Immature natural killer cell (primary cell): ENCODE results near the gene ATP6AP2. TPM values are rescaled to one million over a fixed set of nuclear protein-coding genes. Genes with fewer than 3 reads are reported as not detected.
"Not testable (repeated sequence)": the region's sequence is repeated elsewhere in the genome, so short reads cannot be mapped to it uniquely, and the experiment has no call there.

Experiments
- DNase-seq, 3 donors: peaks; one replicate each; pipeline ENCODE4 v3.0.0; 2022; ENCODE audit warnings: mixed read lengths in 1 of 3
- H3K27ac Mint-ChIP-seq, 6 donors: one replicate each; pipeline ENCODE4 v1.8.0; 2020; ENCODE audit warnings: mixed read lengths in 6 of 6, mild to moderate bottlenecking in 5 of 6, inconsistent platforms in 4 of 6, moderate library complexity in 3 of 6
- H3K27me3 Mint-ChIP-seq, 3 donors: one replicate each; pipeline ENCODE4 v1.8.0; 2020 to 2021; ENCODE audit warnings: low read depth in 3 of 3, mild to moderate bottlenecking in 3 of 3, mixed read lengths in 3 of 3, moderate library complexity in 3 of 3, inconsistent platforms in 1 of 3
- H3K36me3 Mint-ChIP-seq, 3 donors: one replicate each; pipeline ENCODE4 v1.8.0; 2020; ENCODE audit warnings: mixed read lengths in 3 of 3, inconsistent platforms in 2 of 3, mild to moderate bottlenecking in 2 of 3
- H3K4me1 Mint-ChIP-seq, 2 donors: one replicate each; pipeline ENCODE4 v1.8.0; 2020; ENCODE audit warnings: inconsistent platforms in 2 of 2, mild to moderate bottlenecking in 2 of 2, mixed read lengths in 2 of 2, moderate library complexity in 1 of 2
- H3K4me3 Mint-ChIP-seq, 5 donors: one replicate each; pipeline ENCODE4 v1.8.0; 2020; ENCODE audit warnings: mild to moderate bottlenecking in 5 of 5, mixed read lengths in 5 of 5, inconsistent platforms in 3 of 5, moderate library complexity in 3 of 5
- H3K9me3 Mint-ChIP-seq, 6 donors: one replicate each; pipeline ENCODE4 v1.8.0; 2020; ENCODE audit warnings: mild to moderate bottlenecking in 6 of 6, mixed read lengths in 6 of 6, inconsistent platforms in 4 of 6, moderate library complexity in 3 of 6
- polyA plus RNA-seq, 3 donors: library from polyadenylated mRNA; unstranded; fragments of 300-500 nt; fragmentation: Illumina TruSeq; gene quantifications; one replicate each; pipeline ENCODE4 v1.2.3, GENCODE V29; 2021

The ATP6AP2 gene
- polyA plus RNA-seq, 3 donors from 2014 or later: 212 to 252 (median 220) TPM

DNA sequence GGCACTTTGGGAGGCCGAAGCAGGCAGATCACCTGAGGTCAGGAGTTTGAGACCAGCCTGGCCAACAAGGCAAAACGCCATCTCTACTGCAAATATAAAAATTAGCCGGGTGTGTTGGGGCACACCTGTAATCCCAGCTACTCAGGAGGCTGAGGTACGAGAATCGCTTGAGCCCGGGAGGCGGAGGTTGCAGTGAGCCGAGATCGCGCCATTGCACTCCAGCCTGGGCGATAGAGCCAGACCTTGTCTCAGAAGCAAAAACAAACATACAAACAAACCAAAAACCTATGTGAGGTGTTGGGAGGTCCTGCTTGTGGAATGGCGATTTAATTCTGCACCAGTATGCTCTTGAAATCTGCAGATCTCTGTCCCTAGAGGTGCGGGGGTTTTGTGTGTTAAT lies 1.4 kb downstream of the ATP6AP2 start:
- not testable (repeated sequence) for H3K9me3 Mint-ChIP-seq, H3K36me3 Mint-ChIP-seq, DNase-seq
- peak overlapping the region in 4 of 5 donors; percentile 13 to 95 (median 60) for H3K4me3 Mint-ChIP-seq
- H3K27ac Mint-ChIP-seq: peak overlapping the region in 4 of 6 donors; percentile 3 to 88 (median 64)
- H3K4me1 Mint-ChIP-seq: peaks cover 19 to 45% of the 10 kb centered on the region in 2 donors
- H3K27me3 Mint-ChIP-seq: peaks cover 2 to 10% (median 5%) of the 10 kb centered on the region in 3 donors

DNA sequence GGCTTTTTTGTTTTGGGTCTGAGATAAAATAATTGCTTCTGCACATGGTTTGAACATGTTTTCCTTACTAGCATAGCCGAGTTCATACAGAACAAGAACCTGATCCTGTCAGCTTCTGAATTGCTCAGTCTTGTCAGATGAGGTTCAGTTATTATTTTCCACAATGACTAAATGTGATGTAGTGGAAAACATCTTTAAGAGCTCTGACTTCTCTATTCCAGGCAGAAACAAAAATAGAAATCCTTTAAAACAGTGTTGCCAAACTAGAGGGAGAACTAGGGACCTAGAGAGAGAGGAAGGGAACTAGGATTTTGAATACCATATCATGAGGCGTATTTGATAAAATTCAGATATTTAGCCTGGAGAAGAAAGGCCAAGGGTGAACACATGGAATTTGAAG lies 2.0 kb downstream of the ATP6AP2 start:
- Mint-ChIP-seq H3K9me3 (no peaks in the 10 kb centered on the region), H3K4me1 (peaks cover 19 to 45% of the 10 kb centered on the region in 2 donors), H3K27me3 (peaks cover 2 to 10% (median 7%) of the 10 kb centered on the region in 3 donors), H3K4me3 (peak overlapping the region in 3 of 5 donors; percentile 25 to 40 (median 27)), H3K36me3 (no peaks in the 10 kb centered on the region), H3K27ac (peak overlapping the region in 3 of 6 donors; percentile 3 to 71 (median 70))
- DNase-seq: no peak

DNA sequence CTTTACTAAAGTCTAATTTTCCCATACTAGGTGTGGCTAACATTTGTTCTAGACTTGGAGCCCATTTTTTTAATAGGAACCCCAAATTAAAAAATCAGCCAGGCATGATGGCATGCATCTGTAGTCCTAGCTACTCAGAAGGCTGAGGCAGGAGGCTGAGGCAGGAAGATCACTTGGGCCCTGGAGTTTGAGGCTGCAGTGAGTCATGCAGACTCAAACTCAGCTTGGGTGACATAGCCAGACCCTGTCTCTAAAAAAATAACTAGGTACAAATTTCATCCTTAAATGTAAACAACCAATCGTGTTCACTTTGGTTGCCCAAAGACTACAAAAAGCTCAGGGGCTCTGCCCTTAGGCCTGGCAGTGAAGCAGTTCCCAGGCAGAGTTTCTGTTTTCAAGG lies 6.9 kb downstream of the ATP6AP2 start:
- peaks cover 0 to 17% (median 5%) of the 10 kb centered on the region in 3 donors for H3K36me3 Mint-ChIP-seq
- H3K27ac Mint-ChIP-seq, H3K4me3 Mint-ChIP-seq, H3K9me3 Mint-ChIP-seq, H3K27me3 Mint-ChIP-seq, DNase-seq: not testable (repeated sequence)
- H3K4me1 Mint-ChIP-seq: peaks cover 6 to 19% of the 10 kb centered on the region in 2 donors

DNA sequence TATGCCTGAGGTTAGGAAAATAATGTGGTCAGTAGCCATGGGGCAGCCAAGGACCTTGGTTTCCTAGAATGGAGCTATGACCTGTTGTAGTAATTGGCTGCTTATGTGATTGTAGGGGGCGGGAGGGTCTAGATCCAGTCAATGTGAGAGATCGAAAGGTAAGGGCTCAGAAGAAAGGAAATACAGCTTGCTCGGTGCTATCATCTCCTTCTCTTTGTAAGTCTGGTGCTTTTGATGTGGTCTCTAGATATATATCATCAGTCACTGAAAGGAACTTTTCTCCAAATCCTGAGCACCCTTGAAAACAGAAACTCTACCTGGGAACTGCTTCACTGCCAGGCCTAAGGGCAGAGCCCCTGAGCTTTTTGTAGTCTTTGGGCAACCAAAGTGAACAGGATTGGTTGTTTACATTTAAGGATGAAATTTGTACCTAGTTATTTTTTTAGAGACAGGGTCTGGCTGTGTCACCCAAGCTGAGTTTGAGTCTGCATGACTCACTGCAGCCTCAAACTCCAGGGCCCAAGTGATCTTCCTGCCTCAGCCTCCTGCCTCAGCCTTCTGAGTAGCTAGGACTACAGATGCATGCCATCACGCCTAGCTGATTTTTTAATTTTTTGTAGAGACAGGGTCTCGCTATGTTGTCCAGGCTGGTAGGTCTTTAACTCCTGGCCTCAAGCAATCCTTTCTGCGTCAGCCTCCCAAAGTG lies 9.0 kb downstream of the ATP6AP2 start:
- not testable (repeated sequence) for H3K27me3 Mint-ChIP-seq, H3K4me1 Mint-ChIP-seq, DNase-seq, H3K9me3 Mint-ChIP-seq, H3K4me3 Mint-ChIP-seq
- Mint-ChIP-seq H3K36me3 (peaks cover 6 to 17% (median 12%) of the 10 kb centered on the region in 3 donors), H3K27ac (peak overlapping the region in 1 of 6 donors; percentile 17)

DNA sequence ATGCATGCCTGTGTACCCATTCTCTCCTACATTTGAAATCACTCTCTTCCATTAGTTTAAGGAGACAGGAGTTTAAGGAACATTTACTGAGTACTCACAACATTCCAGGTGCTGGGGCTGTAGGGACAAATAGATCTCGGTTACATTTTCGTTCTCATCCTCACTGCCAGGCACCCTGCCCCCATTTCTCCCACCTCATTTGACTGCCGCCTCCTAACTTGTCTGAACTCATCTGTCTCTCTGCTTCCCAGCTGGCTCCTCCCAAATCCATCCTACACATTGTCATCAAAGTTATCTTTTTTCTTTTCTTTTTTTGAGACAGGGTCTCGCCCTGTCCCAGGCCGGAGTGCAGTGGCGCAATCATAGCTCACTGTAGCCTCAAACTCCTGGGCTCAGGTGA lies 22.7 kb downstream of the ATP6AP2 start:
- peaks cover 4 to 43% (median 22%) of the 10 kb centered on the region in 3 donors for H3K36me3 Mint-ChIP-seq
- H3K27me3 Mint-ChIP-seq: peaks cover 0 to 3% (median 2%) of the 10 kb centered on the region in 3 donors
- peak overlapping the region in 1 of 6 donors; percentile 25 for H3K27ac Mint-ChIP-seq
- H3K9me3 Mint-ChIP-seq: no peaks in the 10 kb centered on the region
- DNase-seq: no peak
- H3K4me1 Mint-ChIP-seq: no peaks in the 10 kb centered on the region
- no peak overlapping the region for H3K4me3 Mint-ChIP-seq

DNA sequence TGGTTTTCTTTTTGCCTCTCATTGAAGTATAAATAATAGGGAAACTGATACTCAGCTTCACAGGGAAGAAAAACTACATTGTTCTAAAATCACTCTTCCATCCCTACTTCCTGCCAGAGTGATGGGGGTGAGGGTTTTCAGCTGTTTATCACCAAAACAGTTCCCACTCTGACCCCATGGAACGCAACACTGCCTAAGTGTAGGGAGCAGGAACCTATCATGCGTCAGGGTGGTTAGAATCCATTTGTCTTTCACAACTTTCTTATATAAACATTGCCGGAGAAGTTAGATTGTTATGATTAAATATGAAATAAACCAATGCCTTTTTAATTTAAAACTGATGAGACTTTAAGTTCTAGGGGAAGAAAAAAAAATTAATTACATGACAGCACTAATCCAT lies 26.6 kb downstream of the ATP6AP2 start:
- Mint-ChIP-seq H3K27ac (no peak overlapping the region), H3K4me3 (no peak overlapping the region), H3K4me1 (no peaks in the 10 kb centered on the region), H3K36me3 (peaks cover 4 to 14% (median 9%) of the 10 kb centered on the region in 3 donors), H3K9me3 (no peaks in the 10 kb centered on the region), H3K27me3 (peaks cover 2 to 3% (median 3%) of the 10 kb centered on the region in 3 donors)
- no peak for DNase-seq

DNA sequence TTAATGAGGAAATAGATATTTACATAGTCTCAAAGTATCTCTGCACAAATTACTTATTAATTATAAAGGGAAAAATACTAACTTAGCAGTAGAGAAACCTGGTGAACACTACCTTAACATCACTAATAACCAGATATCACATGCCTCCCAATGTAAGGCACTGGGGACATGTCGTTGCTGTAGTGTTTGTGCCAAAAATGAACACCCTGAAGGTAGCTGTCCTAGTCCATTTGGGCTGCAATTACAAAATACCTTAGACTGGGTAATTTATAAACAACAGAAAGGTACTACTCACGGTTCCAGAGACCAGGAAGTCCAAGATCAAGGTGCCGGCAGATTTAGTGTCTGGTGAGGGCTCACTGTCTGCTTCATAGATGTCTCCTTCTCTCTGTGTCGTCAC lies 31.7 kb downstream of the ATP6AP2 start:
- DNase-seq: no peak
- H3K9me3 Mint-ChIP-seq: no peaks in the 10 kb centered on the region
- H3K4me1 Mint-ChIP-seq: no peaks in the 10 kb centered on the region
- H3K36me3 Mint-ChIP-seq: no peaks in the 10 kb centered on the region
- H3K4me3 Mint-ChIP-seq: no peak overlapping the region
- H3K27ac Mint-ChIP-seq: no peak overlapping the region
- H3K27me3 Mint-ChIP-seq: peaks cover 2 to 3% (median 3%) of the 10 kb centered on the region in 3 donors

DNA sequence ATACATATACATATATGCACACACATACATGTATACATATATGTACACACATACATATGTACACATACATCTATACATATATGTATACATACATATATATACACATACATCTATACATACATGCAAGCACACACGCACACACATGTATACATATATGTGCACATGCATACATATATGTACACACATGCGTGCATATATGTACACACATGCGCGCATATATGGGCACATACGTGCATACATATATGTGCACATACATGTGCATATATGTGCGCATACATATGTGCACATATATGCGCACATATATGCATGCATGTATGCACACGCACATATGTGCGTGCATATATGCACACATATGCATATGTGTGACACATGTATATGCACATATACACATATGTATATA lies 35.2 kb downstream of the ATP6AP2 start:
- Mint-ChIP-seq H3K27me3 (peaks cover 0 to 3% (median 2%) of the 10 kb centered on the region in 3 donors), H3K4me3 (no peak overlapping the region), H3K36me3 (no peaks in the 10 kb centered on the region), H3K9me3 (no peaks in the 10 kb centered on the region), H3K4me1 (no peaks in the 10 kb centered on the region), H3K27ac (no peak overlapping the region)
- no peak for DNase-seq

DNA sequence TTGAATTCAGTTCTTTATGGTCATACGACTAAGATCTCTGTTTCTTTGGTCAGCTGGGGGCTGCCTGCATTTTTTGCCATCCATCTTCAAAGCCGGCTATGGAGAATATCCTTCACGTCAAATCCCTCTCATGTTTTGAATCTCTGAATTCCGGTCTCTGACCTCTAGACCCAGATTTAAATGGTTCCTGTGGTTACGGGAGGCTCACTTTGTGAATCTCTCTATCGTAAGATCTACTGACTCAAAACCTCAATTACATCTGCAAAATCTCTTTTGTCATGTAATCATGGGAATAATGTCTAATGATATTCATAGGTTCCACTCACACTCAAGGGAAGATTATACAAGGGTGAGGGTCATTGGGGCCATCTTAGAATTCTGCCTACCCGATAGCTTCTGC lies 36.8 kb downstream of the ATP6AP2 start:
- no peaks in the 10 kb centered on the region for H3K4me1 Mint-ChIP-seq
- no peaks in the 10 kb centered on the region for H3K36me3 Mint-ChIP-seq

DNA sequence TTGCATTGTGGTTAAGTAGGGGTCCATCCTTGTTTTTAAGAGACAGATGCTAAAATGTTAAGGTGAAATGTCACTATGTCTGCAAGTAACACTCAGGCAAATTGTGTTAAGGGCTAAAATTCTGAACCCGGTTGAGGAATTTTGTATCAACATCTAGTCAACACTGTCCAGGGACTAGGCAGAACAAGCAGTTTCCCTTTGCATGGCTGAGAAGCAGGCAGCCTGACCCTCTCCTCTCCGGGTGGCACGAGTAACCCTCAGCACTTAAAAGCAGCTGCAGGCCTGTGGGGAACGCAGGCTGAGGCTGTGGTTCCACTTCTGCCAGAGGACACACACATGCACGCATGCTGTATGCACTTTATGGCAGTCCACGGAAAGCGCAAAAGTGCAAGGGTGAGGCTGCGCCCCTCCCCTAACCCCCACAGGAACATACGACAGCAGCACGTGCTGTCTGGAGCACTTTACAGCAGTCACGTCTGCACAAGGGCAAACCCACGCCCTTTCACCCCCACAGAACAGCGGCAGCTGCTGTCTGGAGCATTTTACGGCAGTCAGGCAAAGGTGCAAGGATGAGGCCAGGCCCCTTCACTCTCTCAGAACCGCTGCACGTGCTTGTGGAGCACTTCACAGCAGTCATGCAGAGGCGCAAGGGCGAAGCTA lies 41.8 kb downstream of the ATP6AP2 start:
- H3K9me3 Mint-ChIP-seq: no peaks in the 10 kb centered on the region
- H3K27ac Mint-ChIP-seq: no peak overlapping the region
- DNase-seq: no peak
- H3K27me3 Mint-ChIP-seq: no peaks in the 10 kb centered on the region
- no peaks in the 10 kb centered on the region for H3K4me1 Mint-ChIP-seq
- peaks cover 0 to 22% (median 17%) of the 10 kb centered on the region in 3 donors for H3K36me3 Mint-ChIP-seq
- H3K4me3 Mint-ChIP-seq: no peak overlapping the region

More for the DNA sequence above, 36.8 kb downstream of the ATP6AP2 start:
- H3K4me3 Mint-ChIP-seq: no peak overlapping the region
- DNase-seq: no peak
- H3K27ac Mint-ChIP-seq: no peak overlapping the region
- H3K27me3 Mint-ChIP-seq: peaks cover 0 to 3% (median 2%) of the 10 kb centered on the region in 3 donors
- H3K9me3 Mint-ChIP-seq: no peaks in the 10 kb centered on the region

DNA sequence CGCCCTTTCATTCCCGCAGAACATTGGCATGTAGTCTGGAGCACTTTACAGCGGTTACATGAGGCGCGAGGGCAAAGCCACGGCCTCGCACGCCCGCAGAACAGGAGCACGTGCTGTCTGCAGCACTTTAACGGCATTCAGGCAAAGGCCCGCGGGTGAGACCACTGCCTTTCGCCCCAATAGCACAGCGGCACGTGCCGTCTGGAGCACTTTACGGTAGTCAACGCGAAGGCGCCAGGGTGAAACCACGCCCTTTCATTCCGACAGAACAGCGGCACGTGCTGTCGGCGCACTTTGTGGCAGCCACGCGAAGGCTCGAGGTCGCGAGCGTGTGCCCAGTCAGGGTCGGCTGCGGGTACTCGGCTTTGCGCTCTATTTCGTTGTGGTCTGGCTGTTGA lies 42.4 kb downstream of the ATP6AP2 start, which contains the start of gene MPC1L:
MPC1L (plus strand) TSS at position 290 of the 398 bp plus-strand sequence. CDS start 138 bp downstream, outside the sequence.
- no peak for DNase-seq
- H3K27me3 Mint-ChIP-seq: no peaks in the 10 kb centered on the region
- peak within 1 kb of the TSS in 1 of 6 donors; percentile 22 for H3K27ac Mint-ChIP-seq
- H3K4me1 Mint-ChIP-seq: no peaks in the 10 kb centered on the region
- H3K36me3 Mint-ChIP-seq: peaks cover 0 to 26% (median 23%) of the 10 kb centered on the region in 3 donors
- no peak within 1 kb of the TSS for H3K4me3 Mint-ChIP-seq
- no peaks in the 10 kb centered on the region for H3K9me3 Mint-ChIP-seq

DNA sequence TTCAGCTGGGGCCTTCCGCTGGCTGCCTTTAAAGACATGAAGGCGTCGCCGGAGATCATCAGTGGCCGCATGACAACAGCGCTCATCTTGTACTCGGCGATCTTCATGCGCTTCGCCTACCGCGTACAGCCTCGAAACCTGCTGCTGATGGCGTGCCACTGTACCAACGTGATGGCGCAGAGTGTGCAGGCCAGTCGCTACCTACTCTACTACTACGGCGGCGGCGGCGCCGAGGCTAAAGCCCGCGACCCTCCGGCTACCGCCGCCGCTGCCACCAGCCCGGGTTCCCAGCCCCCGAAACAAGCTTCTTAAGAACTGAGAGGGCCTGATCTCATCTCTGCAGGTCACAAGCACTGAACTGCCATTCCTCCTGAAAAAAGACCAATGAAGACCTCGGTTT lies 42.9 kb downstream of the ATP6AP2 start:
- Mint-ChIP-seq H3K36me3 (peaks cover 0 to 30% (median 25%) of the 10 kb centered on the region in 3 donors), H3K27ac (no peak overlapping the region), H3K27me3 (no peaks in the 10 kb centered on the region), H3K4me3 (no peak overlapping the region), H3K9me3 (no peaks in the 10 kb centered on the region), H3K4me1 (no peaks in the 10 kb centered on the region)
- no peak for DNase-seq

DNA sequence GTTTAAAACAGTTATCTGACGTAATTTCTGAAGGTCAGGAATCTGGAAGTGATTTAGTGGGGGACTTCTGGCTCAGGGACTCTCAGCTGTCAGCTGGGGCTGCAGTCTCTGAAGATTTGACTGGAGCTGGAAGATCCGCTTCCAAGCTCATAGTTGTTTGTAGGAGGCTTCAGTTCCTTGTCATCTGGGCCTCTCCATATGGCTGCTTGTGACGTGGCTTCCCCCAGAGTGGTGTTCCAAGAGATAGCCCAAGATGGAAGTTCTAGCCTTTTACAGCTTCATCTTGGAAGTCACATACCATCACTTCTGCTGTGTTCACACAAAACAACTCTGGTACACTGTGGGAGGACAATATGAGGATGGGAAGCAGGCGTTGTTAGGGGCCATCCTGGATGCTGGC lies 44.5 kb downstream of the ATP6AP2 start:
- H3K4me1 Mint-ChIP-seq: no peaks in the 10 kb centered on the region
- H3K4me3 Mint-ChIP-seq: no peak overlapping the region
- H3K36me3 Mint-ChIP-seq: peaks cover 0 to 36% (median 25%) of the 10 kb centered on the region in 3 donors
- no peak for DNase-seq
- no peak overlapping the region for H3K27ac Mint-ChIP-seq
- no peaks in the 10 kb centered on the region for H3K27me3 Mint-ChIP-seq
- H3K9me3 Mint-ChIP-seq: no peaks in the 10 kb centered on the region

DNA sequence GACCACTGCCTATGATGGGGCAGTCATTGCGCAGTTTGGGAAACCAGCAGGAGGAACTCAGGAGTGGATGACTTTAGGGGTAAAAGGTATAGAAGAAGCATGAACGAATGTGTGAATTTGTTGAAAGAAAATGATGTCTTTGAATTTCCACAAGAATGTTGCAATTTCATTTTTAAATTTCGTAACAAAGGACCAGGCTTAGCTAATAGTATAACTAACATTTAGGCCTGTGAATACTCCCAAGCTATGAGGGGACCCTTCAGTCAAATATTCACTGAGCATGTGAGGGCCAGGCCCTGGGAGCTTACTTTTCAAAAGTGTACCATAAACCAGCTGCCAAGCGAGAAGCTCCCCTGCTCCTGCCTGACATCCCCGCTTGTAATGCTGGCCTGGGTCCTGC lies 47.7 kb downstream of the ATP6AP2 start:
- Mint-ChIP-seq H3K9me3 (no peaks in the 10 kb centered on the region), H3K4me3 (no peak overlapping the region), H3K36me3 (peaks cover 4 to 60% (median 40%) of the 10 kb centered on the region in 3 donors), H3K4me1 (peaks cover 5 to 8% of the 10 kb centered on the region in 2 donors), H3K27me3 (no peaks in the 10 kb centered on the region), H3K27ac (no peak overlapping the region)
- no peak for DNase-seq
